ENCODE data around the gene NHLH2.

DNA sequence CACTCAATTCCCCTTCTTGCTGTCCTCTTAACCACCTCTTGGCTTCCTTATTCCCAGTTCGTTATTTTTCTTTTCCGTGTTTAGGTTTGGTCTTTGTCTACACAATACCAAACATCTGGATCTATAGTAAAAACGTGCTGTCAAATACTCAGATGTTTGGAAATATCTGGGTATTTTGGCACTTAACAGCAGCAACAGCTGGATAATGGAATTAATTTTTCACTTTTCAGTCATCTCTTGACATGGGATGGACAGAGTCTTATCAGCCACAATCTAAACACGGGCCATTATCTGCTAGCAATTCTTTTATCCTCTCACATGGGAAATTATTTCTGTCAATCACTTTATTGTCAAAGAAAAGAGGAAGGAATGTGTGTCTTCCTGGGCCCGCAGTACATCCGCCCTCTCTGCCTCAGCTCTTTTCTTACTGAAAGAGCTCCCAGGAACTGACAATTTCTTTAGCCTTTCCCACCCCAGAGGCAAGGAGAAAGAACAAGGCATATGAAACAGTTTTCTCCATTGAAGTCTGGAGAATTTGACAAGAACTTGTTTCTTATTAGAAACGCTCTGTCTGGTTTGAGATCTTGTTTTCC, 13.4 kb downstream of the NHLH2 start:
- TF ChIP-seq, protein P1, sequence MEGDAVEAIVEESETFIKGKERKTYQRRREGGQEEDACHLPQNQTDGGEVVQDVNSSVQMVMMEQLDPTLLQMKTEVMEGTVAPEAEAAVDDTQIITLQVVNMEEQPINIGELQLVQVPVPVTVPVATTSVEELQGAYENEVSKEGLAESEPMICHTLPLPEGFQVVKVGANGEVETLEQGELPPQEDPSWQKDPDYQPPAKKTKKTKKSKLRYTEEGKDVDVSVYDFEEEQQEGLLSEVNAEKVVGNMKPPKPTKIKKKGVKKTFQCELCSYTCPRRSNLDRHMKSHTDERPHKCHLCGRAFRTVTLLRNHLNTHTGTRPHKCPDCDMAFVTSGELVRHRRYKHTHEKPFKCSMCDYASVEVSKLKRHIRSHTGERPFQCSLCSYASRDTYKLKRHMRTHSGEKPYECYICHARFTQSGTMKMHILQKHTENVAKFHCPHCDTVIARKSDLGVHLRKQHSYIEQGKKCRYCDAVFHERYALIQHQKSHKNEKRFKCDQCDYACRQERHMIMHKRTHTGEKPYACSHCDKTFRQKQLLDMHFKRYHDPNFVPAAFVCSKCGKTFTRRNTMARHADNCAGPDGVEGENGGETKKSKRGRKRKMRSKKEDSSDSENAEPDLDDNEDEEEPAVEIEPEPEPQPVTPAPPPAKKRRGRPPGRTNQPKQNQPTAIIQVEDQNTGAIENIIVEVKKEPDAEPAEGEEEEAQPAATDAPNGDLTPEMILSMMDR (IDR thresholded peaks at IDR 0.05): no peak
- no peak for TF ChIP-seq POLR2A (IDR thresholded peaks at IDR 0.05)

Measured in body of pancreas (tissue), 4 donors.